ENCODE measurements around the gene INKA2.

Gene INKA2

GRCh38 chr1:111761717-111762116 lies 22.5 kb upstream of the INKA2 start:
- Histone ChIP-seq H3K36me3 (ENCODE audit: insufficient read depth, low read length) (peaks cover 61% of the 10 kb centered on the region), H3K79me2 (ENCODE audit: insufficient read depth, low read length) (peaks cover 44% of the 10 kb centered on the region), H3K4me1 (ENCODE audit: insufficient read depth, low read length, poor library complexity, severe bottlenecking) (peaks cover 27% of the 10 kb centered on the region), H3K9ac (ENCODE audit: low read depth, low read length, poor library complexity, severe bottlenecking) (no peak overlapping the region), H4K20me1 (ENCODE audit: insufficient read depth, low read length, poor library complexity, severe bottlenecking) (peaks cover 16% of the 10 kb centered on the region), H3F3A (ENCODE audit: low read depth) (no peaks in the 10 kb centered on the region), H3K9me3 (ENCODE audit: insufficient read depth, low read depth, low read length) (no peaks in the 10 kb centered on the region), H2AFZ (ENCODE audit: low read length) (no peak overlapping the region), H3K4me2 (ENCODE audit: low read depth, low read length, poor library complexity, severe bottlenecking) (no peak overlapping the region), H3K27me3 (ENCODE audit: insufficient read depth, low read length, poor library complexity, severe bottlenecking) (no peaks in the 10 kb centered on the region), H3K9me2 (replicated peaks; ENCODE audit: low read depth, low read length) (no peaks in the 10 kb centered on the region), H3K4me3 (ENCODE audit: low read length, poor library complexity, severe bottlenecking) (no peak overlapping the region)
- TF ChIP-seq EZH2phosphoT487 (IDR thresholded peaks at IDR 0.05; ENCODE audit: borderline replicate concordance) = no peak
- no peak for TF ChIP-seq CTCF (conservative IDR thresholded peaks at IDR 0.05; ENCODE audit: low read length)

- H4K20me1 ChIP-seq (ENCODE audit: insufficient read depth, low read length, poor library complexity, severe bottlenecking) = peaks cover 25% of the 10 kb centered on the region
- no peaks in the 10 kb centered on the region for H3K9me3 ChIP-seq (ENCODE audit: insufficient read depth, low read depth, low read length)
- peak overlapping the region; percentile 97 for H3K9ac ChIP-seq (ENCODE audit: low read depth, low read length, poor library complexity, severe bottlenecking)
- H3K4me2 ChIP-seq (ENCODE audit: low read depth, low read length, poor library complexity, severe bottlenecking) = peak overlapping the region; percentile 74
- TF ChIP-seq CTCF (conservative IDR thresholded peaks at IDR 0.05; ENCODE audit: low read length) (peak; percentile 62), EZH2phosphoT487 (IDR thresholded peaks at IDR 0.05; ENCODE audit: borderline replicate concordance) (no peak)
- peaks cover 31% of the 10 kb centered on the region for H3K36me3 ChIP-seq (ENCODE audit: insufficient read depth, low read length)
- no peak overlapping the region for H2AFZ ChIP-seq (ENCODE audit: low read length)
- no peaks in the 10 kb centered on the region for H3K27me3 ChIP-seq (ENCODE audit: insufficient read depth, low read length, poor library complexity, severe bottlenecking)
- peaks cover 38% of the 10 kb centered on the region for H3K4me1 ChIP-seq (ENCODE audit: insufficient read depth, low read length, poor library complexity, severe bottlenecking)
- H3K4me3 ChIP-seq (ENCODE audit: low read length, poor library complexity, severe bottlenecking) = peak overlapping the region; percentile 95
- peaks cover 64% of the 10 kb centered on the region for H3K79me2 ChIP-seq (ENCODE audit: insufficient read depth, low read length)
- no peaks in the 10 kb centered on the region for H3K9me2 ChIP-seq (replicated peaks; ENCODE audit: low read depth, low read length)
- no peaks in the 10 kb centered on the region for H3F3A ChIP-seq (ENCODE audit: low read depth)
Measured at GRCh38 chr1:111758373-111758772, 19.2 kb upstream of the INKA2 start.

GRCh38 chr1:111756124-111756513 lies 16.9 kb upstream of the INKA2 start:
- Histone ChIP-seq H3K79me2 (ENCODE audit: insufficient read depth, low read length) (peaks cover 61% of the 10 kb centered on the region), H3K4me2 (ENCODE audit: low read depth, low read length, poor library complexity, severe bottlenecking) (peak overlapping the region; percentile 74), H3K9me3 (ENCODE audit: insufficient read depth, low read depth, low read length) (no peaks in the 10 kb centered on the region), H3F3A (ENCODE audit: low read depth) (no peaks in the 10 kb centered on the region), H2AFZ (ENCODE audit: low read length) (peak overlapping the region; percentile 92), H4K20me1 (ENCODE audit: insufficient read depth, low read length, poor library complexity, severe bottlenecking) (peaks cover 25% of the 10 kb centered on the region), H3K27me3 (ENCODE audit: insufficient read depth, low read length, poor library complexity, severe bottlenecking) (no peaks in the 10 kb centered on the region), H3K36me3 (ENCODE audit: insufficient read depth, low read length) (peaks cover 12% of the 10 kb centered on the region; the same call in 1 of the 2 replicates), H3K9ac (ENCODE audit: low read depth, low read length, poor library complexity, severe bottlenecking) (peak overlapping the region; percentile 97), H3K4me3 (ENCODE audit: low read length, poor library complexity, severe bottlenecking) (peak overlapping the region; percentile 95), H3K9me2 (replicated peaks; ENCODE audit: low read depth, low read length) (no peaks in the 10 kb centered on the region), H3K4me1 (ENCODE audit: insufficient read depth, low read length, poor library complexity, severe bottlenecking) (peaks cover 37% of the 10 kb centered on the region)
- TF ChIP-seq EZH2phosphoT487 (IDR thresholded peaks at IDR 0.05; ENCODE audit: borderline replicate concordance) (no peak), CTCF (conservative IDR thresholded peaks at IDR 0.05; ENCODE audit: low read length) (no peak)

All from Loucy (cell line).